GM12891 (cell line): ENCODE data around the gene LST1.

Experiments
- PAX5 ChIP-seq: IDR thresholded peaks from 2 replicates; pipeline ENCODE4 v1.6.1; 2011; ENCODE audit warnings: low read length, moderate library complexity, mild to moderate bottlenecking; ENCODE audit not compliant: insufficient read depth, severe bottlenecking
- POLR2A ChIP-seq: IDR thresholded peaks from 2 replicates; pipeline ENCODE4 v1.6.1; 2011; ENCODE audit warnings: low read depth, low read length, control low read depth
- POLR2AphosphoS5 ChIP-seq: IDR thresholded peaks from 2 replicates; pipeline ENCODE4 v1.6.1; 2011; ENCODE audit warnings: low read depth, low read length, control low read depth
- POU2F2 ChIP-seq: IDR thresholded peaks from 2 replicates; pipeline ENCODE4 v1.6.1; 2011; ENCODE audit warnings: low read depth, mild to moderate bottlenecking, control low read depth, low read length, moderate library complexity
- SPI1 ChIP-seq: IDR thresholded peaks from 2 replicates; pipeline ENCODE4 v1.6.1; 2011; ENCODE audit warnings: low read depth, low read length, control low read depth
- TAF1 ChIP-seq: IDR thresholded peaks from 2 replicates; pipeline ENCODE4 v1.6.1; 2011; ENCODE audit warnings: low read depth, low read length, control low read depth

DNA sequence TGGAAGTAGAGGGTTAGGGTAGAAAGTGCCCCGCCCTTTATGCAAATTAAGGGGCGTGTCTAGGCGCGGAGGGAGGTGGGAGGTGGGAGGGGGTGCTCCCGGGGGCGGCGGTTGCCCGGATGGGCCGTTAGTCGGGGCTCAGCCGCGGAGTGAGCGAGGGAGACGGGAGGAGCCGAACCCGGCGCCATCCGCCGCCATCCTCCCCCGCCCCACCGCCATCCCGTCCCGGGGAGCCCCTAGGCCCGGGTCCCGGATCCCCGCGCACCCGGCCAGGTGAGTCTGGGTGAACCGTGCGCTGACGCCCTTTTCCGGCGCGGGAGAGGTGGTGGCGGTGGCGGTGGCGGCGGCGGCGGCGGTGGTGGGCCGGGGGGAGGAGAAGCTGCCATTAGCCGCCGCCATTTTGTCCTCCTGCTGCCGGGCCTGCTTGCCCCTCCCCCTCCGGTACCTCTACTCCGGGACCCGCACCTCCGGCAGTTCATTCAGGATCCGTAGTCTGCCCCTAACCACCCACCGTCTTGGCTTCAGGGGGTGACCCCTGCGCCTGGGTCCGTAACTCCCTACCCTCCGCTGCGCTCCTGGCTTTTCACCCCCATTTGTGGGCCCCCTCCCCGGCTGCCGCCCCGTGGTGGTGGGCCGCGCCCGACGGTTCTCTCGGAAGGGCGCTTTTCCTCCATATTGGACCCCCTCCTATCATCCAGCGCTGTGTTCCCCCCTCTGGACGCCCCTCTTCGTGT is 34.7 kb downstream of the LST1 start, which contains the start of gene PRRC2A:
- TF ChIP-seq TAF1 (peak; percentile 93), POLR2AphosphoS5 (peak; percentile 82), SPI1 (no peak), POLR2A (peak; percentile 24), PAX5 (peak; percentile 3), POU2F2 (0 out of 2 replicates have a peak, but pooled peaks have one; percentile 87)
